PC-9 (cell line): ENCODE results near the gene GBE1. TPM values are rescaled to one million over a fixed set of nuclear protein-coding genes. Genes with fewer than 3 reads are reported as not detected.

ENCODE experiments used
- BruUV-seq: library from RNA; stranded (reverse); fragments of 400-500 nt; replicated peaks from 2 replicates; lab custom pipeline; 2021; lab: Mats Ljungman, UMichigan
- CTCF ChIA-PET: fragments of 300-600 bp; sonication (Branson Sonifier 250); formaldehyde crosslinking; loops from one replicate; lab custom pipeline; 2022; ENCODE audit warnings: antibody characterized with exemption; lab: Charles Lee
- POLR2A ChIA-PET: fragments of 300-600 bp; sonication (Branson Sonifier 250); formaldehyde crosslinking; loops from one replicate; lab custom pipeline; 2022; ENCODE audit warnings: antibody characterized with exemption; ENCODE audit not compliant: unreplicated experiment; lab: Charles Lee
- DNase-seq, 2 experiments: peaks; one replicate each; pipeline versions ENCODE4 v3.0.0 to v3.0.0-alpha.2; 2015 to 2022; ENCODE audit warnings: mixed read lengths in 1 of 2
- H2AFZ ChIP-seq: fragments of 200-600 bp; sonication (generic); 2 replicates; pipeline ENCODE4 v1.8.1; 2017; ENCODE audit warnings: antibody characterized with exemption
- H3F3A ChIP-seq: fragments of 200-600 bp; sonication (generic); 2 replicates; pipeline ENCODE4 v1.8.1; 2017; ENCODE audit warnings: antibody characterized with exemption, mild to moderate bottlenecking, low read depth; ENCODE audit not compliant: insufficient read depth
- H3K27ac ChIP-seq: fragments of 200-600 bp; sonication (generic); 2 replicates; pipeline ENCODE4 v1.6.1; 2016; ENCODE audit warnings: mixed run types
- H3K27me3 ChIP-seq: fragments of 200-600 bp; sonication (generic); 2 replicates; pipeline ENCODE4 v1.6.1; 2016; ENCODE audit warnings: low read depth, mixed run types; ENCODE audit not compliant: insufficient read depth
- H3K36me3 ChIP-seq: fragments of 200-600 bp; sonication (generic); 2 replicates; pipeline ENCODE4 v1.6.1; 2016; ENCODE audit warnings: low read depth, mixed run types
- H3K4me1 ChIP-seq: fragments of 200-600 bp; sonication (generic); replicated peaks from 2 replicates; pipeline ENCODE4 v1.6.1; 2016; ENCODE audit warnings: mixed run types; ENCODE audit not compliant: insufficient read depth
- H3K4me2 ChIP-seq: fragments of 200-600 bp; sonication (generic); 2 replicates; pipeline ENCODE4 v1.6.1; 2017; ENCODE audit warnings: mixed run types
- H3K4me3 ChIP-seq: fragments of 200-600 bp; sonication (generic); 2 replicates; pipeline ENCODE4 v1.6.1; 2016; ENCODE audit warnings: mixed run types
- H3K79me2 ChIP-seq: fragments of 200-600 bp; sonication (generic); 2 replicates; pipeline ENCODE4 v1.6.1; 2017; ENCODE audit warnings: low read depth, mixed run types
- H3K9me2 ChIP-seq: fragments of 200-600 bp; sonication (generic); 2 replicates; pipeline ENCODE4 v1.8.1; 2017; ENCODE audit warnings: mild to moderate bottlenecking; ENCODE audit not compliant: insufficient read depth
- H3K9me3 ChIP-seq: fragments of 200-600 bp; sonication (generic); 2 replicates; pipeline ENCODE4 v1.8.1; 2016; ENCODE audit warnings: low read depth; ENCODE audit not compliant: insufficient read depth
- H4K20me1 ChIP-seq: fragments of 200-600 bp; sonication (generic); 2 replicates; pipeline ENCODE4 v1.8.1; 2017; ENCODE audit not compliant: insufficient read depth
- CTCF ChIP-seq: fragments of 200-600 bp; sonication (generic); conservative IDR thresholded peaks from 2 replicates; pipeline ENCODE4 v1.6.1; 2017; ENCODE audit warnings: mixed run types, antibody characterized with exemption, mild to moderate bottlenecking, moderate library complexity
- EZH2 ChIP-seq: fragments of 200-600 bp; sonication (generic); IDR thresholded peaks from 2 replicates; pipeline ENCODE4 v1.8.0; 2017; ENCODE audit warnings: antibody characterized with exemption, low read depth
- intact Hi-C: fragments of 100-400 bp; cut with micrococcal nuclease; formaldehyde crosslinking; loops from one replicate; pipeline ENCODE4 v1.10.0; 2022; ENCODE audit not compliant: unreplicated experiment
- total RNA-seq: library from RNA; stranded (reverse); gene quantifications from 2 replicates; pipeline ENCODE4 v1.2.3, GENCODE V29; 2021

The GBE1 gene
- total RNA-seq, 1 experiment from 2014 or later: 31.2 TPM

GRCh38 chr3:81709606-81710005, 51.8 kb downstream of the GBE1 start:
- Histone ChIP-seq H3K4me1 (no peaks in the 10 kb centered on the region), H3K27ac (no peak overlapping the region), H3K9me2 (no peaks in the 10 kb centered on the region; the same call in 1 of the 2 replicates), H3K27me3 (no peaks in the 10 kb centered on the region), H3K4me3 (no peak overlapping the region), H3K4me2 (no peak overlapping the region), H3F3A (no peaks in the 10 kb centered on the region), H3K36me3 (no peaks in the 10 kb centered on the region), H3K9me3 (no peaks in the 10 kb centered on the region), H3K79me2 (no peaks in the 10 kb centered on the region), H4K20me1 (no peaks in the 10 kb centered on the region), H2AFZ (no peak overlapping the region)
- intact Hi-C loops: no loop called here
- CTCF ChIA-PET: no interaction called here
- POLR2A ChIA-PET: no interaction called here
- no peak for DNase-seq
- TF ChIP-seq CTCF (no peak), EZH2 (no peak)
- BruUV-seq: no TSS peak

GRCh38 chr3:81707996-81708395, 53.4 kb downstream of the GBE1 start:
- no peaks in the 10 kb centered on the region for H3K27me3 ChIP-seq
- TF ChIP-seq EZH2 (no peak), CTCF (no peak)
- no peaks in the 10 kb centered on the region for H3K9me3 ChIP-seq
- H3K9me2 ChIP-seq: no peaks in the 10 kb centered on the region; the same call in 1 of the 2 replicates
- no TSS peak for BruUV-seq
- H3K36me3 ChIP-seq: no peaks in the 10 kb centered on the region
- H3K4me3 ChIP-seq: no peak overlapping the region
- DNase-seq: no peak
- H3K4me1 ChIP-seq: no peaks in the 10 kb centered on the region
- H3K4me2 ChIP-seq: no peak overlapping the region
- H4K20me1 ChIP-seq: no peaks in the 10 kb centered on the region
- H3K27ac ChIP-seq: no peak overlapping the region
- no peaks in the 10 kb centered on the region for H3F3A ChIP-seq
- CTCF ChIA-PET: no interaction called here
- H2AFZ ChIP-seq: no peak overlapping the region
- POLR2A ChIA-PET: no interaction called here
- H3K79me2 ChIP-seq: no peaks in the 10 kb centered on the region
- intact Hi-C loops: no loop called here

- Histone ChIP-seq H3K4me3 (no peak overlapping the region), H3K36me3 (no peaks in the 10 kb centered on the region), H3K9me2 (no peaks in the 10 kb centered on the region; the same call in 1 of the 2 replicates), H4K20me1 (no peaks in the 10 kb centered on the region), H3K4me2 (no peak overlapping the region), H3K9me3 (no peaks in the 10 kb centered on the region), H3K4me1 (no peaks in the 10 kb centered on the region), H3F3A (no peaks in the 10 kb centered on the region), H3K79me2 (no peaks in the 10 kb centered on the region), H3K27ac (no peak overlapping the region), H3K27me3 (no peaks in the 10 kb centered on the region), H2AFZ (no peak overlapping the region)
- intact Hi-C loops: no loop called here
- ChIA-PET POLR2A (no interaction called here), CTCF (no interaction called here)
- no TSS peak for BruUV-seq
- TF ChIP-seq EZH2: no peak
- no peak for TF ChIP-seq CTCF
- DNase-seq: no peak
Measured at GRCh38 chr3:81702126-81702525, 59.3 kb downstream of the GBE1 start.
